ENCODE results near the gene FAM174C. TPM values are rescaled to one million over a fixed set of nuclear protein-coding genes. Genes with fewer than 3 reads are reported as not detected.

Gene FAM174C
- total RNA-seq, 1 experiment from 2014 or later, result 110 TPM

DNA sequence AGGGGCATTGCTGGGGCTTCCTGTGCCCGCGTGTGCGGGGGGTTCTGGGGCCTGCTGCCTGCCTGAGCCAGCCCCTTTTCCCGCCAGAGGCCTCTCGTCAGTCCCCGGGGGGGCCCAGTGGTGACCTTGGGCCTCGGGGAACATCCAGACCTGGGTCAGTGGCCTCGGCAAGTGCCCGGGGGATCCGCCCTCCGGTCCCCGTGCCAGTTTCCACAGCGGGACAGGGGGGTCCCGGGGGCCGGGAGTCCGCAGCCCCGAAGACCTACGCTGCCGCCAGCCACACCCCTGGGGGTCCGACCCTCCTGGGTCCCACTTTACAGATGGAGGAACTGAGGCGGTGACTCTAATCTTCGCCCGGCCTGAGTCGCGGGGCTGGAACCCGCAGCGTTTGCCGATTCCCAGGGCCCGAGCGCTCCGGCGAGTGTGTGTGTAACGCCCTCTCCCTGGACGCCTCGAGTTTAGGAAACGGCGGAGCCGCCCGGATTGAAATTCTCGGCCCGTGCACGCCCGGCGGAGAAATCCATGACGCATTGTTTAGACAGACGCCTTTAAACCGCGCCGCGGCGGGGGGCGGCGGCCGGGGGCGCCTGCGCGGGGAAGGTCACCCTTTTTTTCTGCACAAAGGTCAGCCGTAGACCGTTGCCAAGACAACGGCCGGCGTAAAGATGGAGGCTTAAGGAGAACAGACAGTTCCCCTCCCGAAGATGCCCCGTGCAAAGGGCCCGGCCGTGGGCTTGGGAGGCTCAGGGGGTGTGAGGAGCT lies 49.7 kb downstream of the FAM174C start:
- POLR2A ChIA-PET (ENCODE audit: unreplicated experiment), result no interaction called here
- Histone ChIP-seq H3K9ac (ENCODE audit: low read length) (peak overlapping the region; percentile 27; the same call in 1 of the 2 replicates), H3K4me3 (ENCODE audit: low read length) (peak overlapping the region; percentile 55), H3K36me3 (ENCODE audit: low read depth, low read length) (no peaks in the 10 kb centered on the region), H3K9me2 (replicated peaks; ENCODE audit: low read length) (no peaks in the 10 kb centered on the region), H3K9me3 (ENCODE audit: low read length) (no peaks in the 10 kb centered on the region), H4K20me1 (ENCODE audit: low read length) (no peaks in the 10 kb centered on the region), H3F3A (ENCODE audit: low read length, unreplicated experiment) (no peaks in the 10 kb centered on the region), H3K79me2 (ENCODE audit: low read length) (no peaks in the 10 kb centered on the region), H2AFZ (ENCODE audit: low read length) (peak overlapping the region; percentile 87), H3K4me2 (ENCODE audit: low read length) (peak overlapping the region; percentile 81), H3K27ac (ENCODE audit: low read length) (no peak overlapping the region), H3K27me3 (ENCODE audit: low read length) (no peaks in the 10 kb centered on the region), H3K4me1 (ENCODE audit: insufficient read depth, low read length) (peaks cover 5% of the 10 kb centered on the region; the same call in 1 of the 2 replicates)
- ATAC-seq, result peak; percentile 74
- TSS peak; percentile 78 for BruUV-seq (replicated peaks)
- TF ChIP-seq, protein P1, sequence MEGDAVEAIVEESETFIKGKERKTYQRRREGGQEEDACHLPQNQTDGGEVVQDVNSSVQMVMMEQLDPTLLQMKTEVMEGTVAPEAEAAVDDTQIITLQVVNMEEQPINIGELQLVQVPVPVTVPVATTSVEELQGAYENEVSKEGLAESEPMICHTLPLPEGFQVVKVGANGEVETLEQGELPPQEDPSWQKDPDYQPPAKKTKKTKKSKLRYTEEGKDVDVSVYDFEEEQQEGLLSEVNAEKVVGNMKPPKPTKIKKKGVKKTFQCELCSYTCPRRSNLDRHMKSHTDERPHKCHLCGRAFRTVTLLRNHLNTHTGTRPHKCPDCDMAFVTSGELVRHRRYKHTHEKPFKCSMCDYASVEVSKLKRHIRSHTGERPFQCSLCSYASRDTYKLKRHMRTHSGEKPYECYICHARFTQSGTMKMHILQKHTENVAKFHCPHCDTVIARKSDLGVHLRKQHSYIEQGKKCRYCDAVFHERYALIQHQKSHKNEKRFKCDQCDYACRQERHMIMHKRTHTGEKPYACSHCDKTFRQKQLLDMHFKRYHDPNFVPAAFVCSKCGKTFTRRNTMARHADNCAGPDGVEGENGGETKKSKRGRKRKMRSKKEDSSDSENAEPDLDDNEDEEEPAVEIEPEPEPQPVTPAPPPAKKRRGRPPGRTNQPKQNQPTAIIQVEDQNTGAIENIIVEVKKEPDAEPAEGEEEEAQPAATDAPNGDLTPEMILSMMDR (conservative IDR thresholded peaks at IDR 0.05; ENCODE audit: low read depth, low read length), result no peak
- no peak for TF ChIP-seq EZH2phosphoT487 (IDR thresholded peaks at IDR 0.05; ENCODE audit: borderline replicate concordance, low read length)
- TF ChIP-seq EZH2 (IDR thresholded peaks at IDR 0.05; ENCODE audit: low read length, unreplicated experiment), result no peak
- CTCF ChIA-PET, result no interaction called here
- peak; percentile 63 for DNase-seq
- intact Hi-C loops (cut with micrococcal nuclease), result no loop called here

DNA sequence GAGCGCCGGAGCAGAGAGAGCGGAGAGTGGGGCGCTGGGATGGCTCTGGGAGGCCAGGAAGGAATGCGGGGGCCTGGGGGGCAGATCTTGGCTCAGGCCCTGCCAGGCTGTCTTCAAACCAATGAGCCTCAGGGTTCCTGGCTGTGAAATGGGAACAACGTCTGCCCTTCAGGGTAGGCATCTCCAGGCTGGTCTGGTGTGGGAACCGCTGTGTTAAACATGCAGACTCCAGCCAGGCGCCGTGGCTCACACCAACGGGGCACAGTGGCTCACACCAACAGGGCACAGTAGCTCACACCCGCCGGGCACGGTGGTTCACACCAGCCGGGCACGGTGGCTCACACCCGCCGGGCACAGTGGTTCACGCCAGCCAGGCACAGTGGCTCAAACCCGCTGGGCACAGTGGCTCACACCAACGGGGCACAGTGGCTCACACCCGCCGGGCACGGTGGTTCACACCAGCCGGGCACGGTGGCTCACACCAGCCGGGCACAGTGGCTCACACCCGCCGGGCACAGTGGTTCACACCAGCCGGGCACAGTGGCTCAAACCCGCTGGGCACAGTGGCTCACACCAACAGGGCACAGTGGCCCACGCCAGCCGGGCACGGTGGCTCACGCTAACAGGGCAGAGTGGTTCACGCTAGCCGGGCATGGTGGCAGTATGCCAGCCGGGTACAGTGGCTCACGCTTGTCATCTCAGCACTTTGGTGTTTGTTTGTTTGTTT lies 50.4 kb downstream of the FAM174C start:
- no peaks in the 10 kb centered on the region for H3F3A ChIP-seq (ENCODE audit: low read length, unreplicated experiment)
- no peaks in the 10 kb centered on the region for H3K79me2 ChIP-seq (ENCODE audit: low read length)
- no peak overlapping the region for H3K27ac ChIP-seq (ENCODE audit: low read length)
- no TSS peak for BruUV-seq (replicated peaks)
- ATAC-seq (no peak), DNase-seq (no peak)
- no peaks in the 10 kb centered on the region for H3K27me3 ChIP-seq (ENCODE audit: low read length)
- H3K4me1 ChIP-seq (ENCODE audit: insufficient read depth, low read length), result peaks cover 5% of the 10 kb centered on the region; the same call in 1 of the 2 replicates
- no peak overlapping the region for H3K9ac ChIP-seq (ENCODE audit: low read length)
- H3K9me2 ChIP-seq (replicated peaks; ENCODE audit: low read length), result no peaks in the 10 kb centered on the region
- H2AFZ ChIP-seq (ENCODE audit: low read length), result peak overlapping the region; percentile 87
- no peaks in the 10 kb centered on the region for H3K9me3 ChIP-seq (ENCODE audit: low read length)
- ChIA-PET POLR2A (ENCODE audit: unreplicated experiment) (no interaction called here), CTCF (no interaction called here)
- no peaks in the 10 kb centered on the region for H3K36me3 ChIP-seq (ENCODE audit: low read depth, low read length)
- peak overlapping the region; percentile 81; the same call in 1 of the 2 replicates for H3K4me2 ChIP-seq (ENCODE audit: low read length)
- TF ChIP-seq EZH2 (IDR thresholded peaks at IDR 0.05; ENCODE audit: low read length, unreplicated experiment), result no peak
- TF ChIP-seq EZH2phosphoT487 (IDR thresholded peaks at IDR 0.05; ENCODE audit: borderline replicate concordance, low read length), result no peak
- TF ChIP-seq, protein P1 (conservative IDR thresholded peaks at IDR 0.05; ENCODE audit: low read depth, low read length), result no peak
- H3K4me3 ChIP-seq (ENCODE audit: low read length), result peak overlapping the region; percentile 55; the same call in 1 of the 2 replicates
- intact Hi-C loops (cut with micrococcal nuclease), result no loop called here
- no peaks in the 10 kb centered on the region for H4K20me1 ChIP-seq (ENCODE audit: low read length)
